IPS-NIHi7 (cell line): ENCODE results near the gene PLCL2.
A peak's percentile ranks its signal among the peaks of the same experiment; 100 is the strongest.
"Not testable (repeated sequence)": the region's sequence is repeated elsewhere in the genome, so short reads cannot be mapped to it uniquely, and the experiment has no call there.

Source experiments
- DNase-seq: peaks from one replicate; pipeline ENCODE4 v3.0.0; 2012; ENCODE audit warnings: mixed read lengths; ENCODE audit errors: extremely low spot score

Gene PLCL2

DNA sequence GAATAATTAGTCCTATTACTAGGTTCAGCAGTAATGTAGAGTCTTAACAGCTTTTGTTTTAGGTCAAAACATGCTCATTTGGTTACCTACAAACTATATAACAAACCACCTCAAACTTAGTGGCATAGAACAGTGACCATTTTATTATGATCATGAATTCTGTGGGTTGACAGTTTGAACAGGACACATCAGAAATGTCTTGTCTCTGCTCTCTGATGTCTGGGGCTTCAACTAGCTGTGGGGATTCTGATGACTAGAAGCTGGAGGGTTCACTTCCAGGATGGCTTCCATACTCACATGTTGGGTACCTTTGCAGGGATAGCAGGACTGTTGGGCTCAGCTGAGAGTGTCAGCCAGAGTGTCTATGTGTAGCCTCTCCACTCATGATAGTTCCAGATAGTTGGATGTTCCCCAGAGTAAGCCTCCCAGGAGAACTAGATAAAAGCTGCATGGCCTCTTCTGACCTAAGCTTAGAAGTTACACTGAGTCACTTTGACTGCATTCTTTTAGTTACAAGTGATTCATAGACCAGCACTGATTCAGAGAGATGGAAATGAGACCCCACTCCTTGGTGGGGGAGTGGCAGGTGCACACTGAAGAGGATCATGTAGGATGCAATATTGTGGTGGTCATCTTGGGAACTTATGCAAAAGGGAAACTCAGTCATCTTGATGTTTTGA lies 32.6 kb downstream of the PLCL2 start:
- no peak for DNase-seq

DNA sequence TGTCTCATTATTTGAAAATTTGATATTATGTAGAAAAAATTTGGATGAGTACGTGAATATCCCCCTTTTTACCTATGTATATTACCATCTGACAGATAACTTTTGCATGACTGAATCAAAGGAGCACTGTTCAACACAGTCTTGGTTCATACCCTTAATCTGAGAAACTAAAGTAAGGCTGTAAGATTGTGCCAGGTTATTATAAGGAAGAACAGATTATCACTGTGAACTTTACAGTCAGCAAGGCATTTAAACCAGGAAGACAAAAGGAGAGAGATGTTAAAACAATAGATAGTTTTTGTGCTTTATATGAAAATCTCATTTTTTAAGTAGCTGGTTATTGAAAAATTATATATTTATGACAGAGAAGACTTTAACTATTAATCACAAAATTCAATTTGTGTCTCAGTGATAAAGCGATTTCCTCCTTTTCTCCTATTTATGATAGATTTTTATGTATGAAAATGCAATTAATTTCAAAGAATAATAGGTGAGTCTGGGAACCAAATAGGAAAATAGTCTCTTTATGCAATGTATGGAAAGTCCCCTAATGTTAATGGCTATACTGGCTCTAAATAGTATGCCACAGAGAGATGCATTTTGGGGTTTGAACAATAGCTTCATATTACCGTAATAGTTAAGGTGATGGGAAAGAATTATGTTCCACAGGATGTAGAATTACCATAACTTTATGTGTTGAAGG lies 33.4 kb downstream of the PLCL2 start:
- no peak for DNase-seq

DNA sequence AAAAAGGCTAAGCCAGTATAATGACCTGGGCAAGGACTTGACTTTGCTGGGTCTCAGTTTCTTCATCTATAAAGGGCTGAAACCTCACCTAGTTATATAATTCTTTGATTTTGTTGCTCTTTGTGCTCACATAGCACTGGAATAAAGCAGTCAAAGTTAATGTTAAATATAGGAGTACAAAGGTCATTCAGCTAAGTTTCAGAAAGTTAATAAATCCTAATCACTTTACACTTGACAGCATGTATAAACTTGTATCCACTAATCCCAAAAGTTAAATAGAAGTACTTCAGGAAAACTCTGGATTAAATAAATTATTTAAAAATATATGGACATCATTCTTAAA lies 33.9 kb downstream of the PLCL2 start:
- DNase-seq, result no peak

DNA sequence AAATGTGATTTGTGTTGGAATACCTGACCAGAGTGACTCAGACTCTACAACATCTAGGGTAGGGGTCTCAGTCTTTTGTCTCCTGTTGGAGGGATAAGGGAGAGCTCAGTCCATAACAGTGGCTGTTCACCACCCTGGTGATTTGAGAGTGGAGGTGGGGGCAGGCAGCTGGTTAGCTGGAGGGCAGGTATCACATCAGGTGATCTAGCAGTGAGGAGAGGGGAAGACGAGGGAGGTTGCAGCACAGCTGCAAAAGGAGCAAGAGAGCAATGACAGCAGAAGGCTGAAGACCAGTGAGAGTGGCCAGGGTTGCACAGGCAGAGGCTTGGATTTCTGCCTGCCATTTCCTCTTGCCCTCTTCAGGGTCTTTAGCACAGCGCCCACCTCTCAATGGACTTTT lies 38.4 kb downstream of the PLCL2 start:
- peak; percentile 37 for DNase-seq

DNA sequence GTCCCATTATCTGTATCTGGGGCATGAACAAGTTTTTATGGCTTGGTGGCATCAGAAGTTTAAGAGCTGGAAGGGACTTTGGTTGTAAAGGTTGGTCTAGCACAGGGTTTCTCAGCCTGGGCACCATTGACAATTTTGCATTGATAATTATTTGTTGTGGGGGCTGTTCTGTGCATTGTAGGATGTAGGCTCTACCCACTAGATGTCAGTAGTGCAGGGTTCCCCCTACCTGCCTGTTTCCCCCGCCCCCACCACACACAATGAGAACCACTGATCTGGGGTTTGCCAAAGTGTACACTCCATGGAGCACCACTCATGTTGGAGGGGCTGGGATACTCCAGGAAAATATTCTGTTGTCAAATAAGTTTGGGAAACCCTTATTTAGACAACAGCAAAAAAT lies 42.7 kb downstream of the PLCL2 start:
- peak; percentile 36 for DNase-seq

DNA sequence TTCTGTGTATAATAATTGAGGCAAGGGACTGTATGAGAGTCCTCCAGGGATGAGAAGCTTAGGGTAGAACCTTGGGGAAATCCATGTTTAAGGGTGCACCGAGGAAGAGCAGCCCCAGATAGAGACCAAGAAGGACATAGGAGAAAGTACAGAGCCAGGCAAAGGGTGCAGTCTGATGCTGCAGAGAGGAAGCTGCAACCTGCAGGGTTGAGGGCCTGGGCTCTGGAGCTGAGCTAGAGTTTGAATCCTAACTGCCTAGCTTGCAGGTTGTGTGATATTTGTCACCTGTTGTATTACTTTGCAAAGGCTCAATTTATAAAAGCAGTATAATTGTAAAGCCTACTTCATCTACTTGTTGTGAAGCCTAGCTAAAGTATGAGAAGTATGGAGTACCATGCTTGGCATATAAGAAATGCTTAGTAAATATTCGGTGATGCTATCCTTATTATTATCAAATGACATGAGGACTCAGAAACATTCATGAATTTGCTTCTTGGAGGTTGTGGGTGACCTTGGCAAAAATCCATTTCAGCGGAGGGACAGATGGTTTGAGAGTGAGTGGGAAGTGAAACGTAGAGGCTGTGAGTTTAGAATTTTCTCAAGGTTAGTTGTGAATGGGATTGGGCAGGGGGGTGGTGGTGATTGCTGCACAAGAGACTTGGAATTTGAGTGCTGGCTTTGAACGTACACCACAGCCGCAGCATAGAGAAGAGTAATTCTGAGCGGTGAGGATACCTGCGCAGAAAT lies 43.8 kb downstream of the PLCL2 start:
- no peak for DNase-seq

DNA sequence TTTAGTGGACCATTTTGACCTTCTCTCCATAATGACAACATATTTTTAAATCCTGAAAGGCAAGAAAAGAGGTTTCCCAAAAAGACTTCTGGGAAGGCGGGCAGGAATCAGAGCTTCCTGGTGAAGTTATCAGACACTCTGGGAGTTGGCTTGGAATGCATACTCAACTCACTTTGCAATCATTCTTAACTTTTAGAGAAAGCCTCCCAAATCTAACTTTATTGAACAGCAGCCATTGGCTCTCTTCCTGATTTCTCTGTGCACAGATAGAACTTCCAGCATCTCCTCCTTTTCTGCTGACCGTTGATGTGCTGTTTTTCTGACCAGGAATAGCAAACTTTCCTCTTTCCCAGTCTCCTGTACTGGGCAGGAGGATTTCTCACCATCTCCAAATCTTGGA lies 44.6 kb downstream of the PLCL2 start:
- no peak for DNase-seq

DNA sequence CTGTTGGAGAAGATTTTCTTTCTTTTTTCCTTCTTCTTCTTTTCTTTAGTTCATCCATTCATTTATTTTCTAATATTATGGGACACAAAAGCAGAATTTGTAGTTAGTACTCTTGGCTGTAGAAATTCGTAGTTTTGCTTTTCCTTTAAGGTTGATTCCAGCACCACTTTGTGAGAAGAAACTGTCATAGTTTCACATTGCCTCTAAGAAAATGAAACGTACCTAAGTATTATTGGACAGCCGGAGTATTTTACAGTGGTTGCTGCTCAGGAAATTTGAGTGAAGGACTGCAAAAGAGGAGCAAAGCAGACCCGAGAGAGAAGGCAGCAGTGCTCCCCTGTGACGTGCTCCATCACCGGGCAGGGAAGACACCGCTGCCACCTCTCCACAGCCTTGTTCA lies 48.1 kb downstream of the PLCL2 start:
- no peak for DNase-seq

DNA sequence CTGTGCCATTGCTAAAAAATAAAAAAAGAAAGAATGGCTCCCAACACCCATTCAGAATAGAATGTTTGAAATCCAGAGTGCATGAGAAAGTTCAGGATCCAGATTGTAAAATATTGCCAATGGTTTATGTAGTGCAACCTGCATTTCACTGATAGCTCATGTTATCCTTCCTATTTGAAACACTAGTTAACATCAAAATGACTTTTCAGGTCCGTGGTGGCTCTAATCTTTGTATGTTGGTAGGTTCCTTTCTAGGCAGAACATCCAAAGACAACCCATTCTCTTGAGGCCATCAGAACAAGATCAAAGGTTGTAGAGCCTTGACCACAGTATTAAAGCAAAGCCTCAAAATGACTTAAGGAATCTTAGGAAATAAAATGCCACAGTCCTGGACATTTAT lies 51.0 kb downstream of the PLCL2 start:
- no peak for DNase-seq

DNA sequence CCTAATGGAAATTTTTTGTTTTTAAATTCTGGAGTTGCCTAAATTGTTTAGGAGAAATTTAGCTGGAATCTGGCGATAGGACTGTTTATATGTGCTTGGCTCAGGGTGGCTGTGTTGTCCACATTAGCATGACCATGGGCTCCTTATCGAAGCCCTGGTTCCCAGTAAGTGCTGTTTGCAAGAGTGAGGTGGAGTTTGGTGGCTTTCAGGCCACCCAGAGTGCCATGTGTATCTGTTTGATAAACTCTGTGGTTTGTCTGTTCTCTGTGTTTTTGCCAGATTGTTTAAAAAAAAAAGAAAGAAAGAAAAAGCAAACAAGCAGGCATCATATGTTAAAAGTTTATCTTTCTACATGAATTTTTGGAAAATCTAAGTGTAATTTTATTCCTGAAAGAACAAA lies 51.5 kb downstream of the PLCL2 start:
- DNase-seq, result no peak

DNA sequence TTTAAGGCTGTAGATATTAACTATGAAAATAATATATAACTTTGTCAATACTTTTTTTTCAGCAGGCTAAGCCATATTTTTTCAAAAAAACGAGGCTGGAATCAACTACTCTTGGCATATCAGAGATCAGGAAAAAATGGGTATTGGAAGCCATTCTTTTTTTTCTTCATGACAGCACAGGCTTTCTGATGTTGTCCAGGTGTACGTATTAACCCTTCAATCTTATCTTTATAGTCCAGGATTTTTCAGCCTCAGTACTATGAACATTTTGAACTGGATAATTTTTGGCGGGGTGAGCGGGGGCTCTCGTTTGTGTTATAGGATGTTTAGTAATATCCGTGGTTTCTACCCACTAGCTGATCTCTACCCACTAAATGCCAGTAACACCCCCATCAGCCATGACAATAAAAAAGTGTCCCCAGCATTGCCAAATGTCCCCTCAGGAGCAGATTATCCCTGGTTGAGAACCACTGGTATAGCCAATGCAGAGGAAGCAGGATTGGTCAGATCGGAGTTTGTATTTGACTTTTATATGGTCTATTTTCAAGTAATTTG lies 52.0 kb downstream of the PLCL2 start:
- no peak for DNase-seq

DNA sequence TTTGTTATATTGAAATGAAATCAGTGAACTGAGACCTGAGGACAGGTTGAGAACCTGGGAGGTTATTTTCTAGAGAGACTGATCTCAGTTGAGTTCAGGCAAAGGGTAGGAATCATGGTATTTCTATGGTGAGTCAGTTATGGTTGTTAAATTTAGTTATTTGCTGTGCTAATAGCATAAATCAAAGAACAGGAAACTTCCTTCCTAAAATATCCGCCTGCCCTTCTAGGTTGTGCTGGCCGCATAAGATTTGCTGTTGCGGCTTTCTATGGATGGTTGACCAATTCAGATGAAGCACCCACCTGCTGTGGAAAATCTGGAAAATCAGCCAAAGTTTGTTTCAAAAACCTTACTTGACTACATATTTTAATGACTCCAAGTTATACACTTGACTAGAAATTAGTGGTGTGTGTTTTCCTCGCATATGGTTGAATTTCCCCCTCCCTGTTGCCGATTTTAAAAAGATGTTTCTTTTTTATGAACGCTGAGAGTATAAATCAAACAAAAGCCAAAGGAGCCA lies 52.6 kb downstream of the PLCL2 start:
- no peak for DNase-seq

DNA sequence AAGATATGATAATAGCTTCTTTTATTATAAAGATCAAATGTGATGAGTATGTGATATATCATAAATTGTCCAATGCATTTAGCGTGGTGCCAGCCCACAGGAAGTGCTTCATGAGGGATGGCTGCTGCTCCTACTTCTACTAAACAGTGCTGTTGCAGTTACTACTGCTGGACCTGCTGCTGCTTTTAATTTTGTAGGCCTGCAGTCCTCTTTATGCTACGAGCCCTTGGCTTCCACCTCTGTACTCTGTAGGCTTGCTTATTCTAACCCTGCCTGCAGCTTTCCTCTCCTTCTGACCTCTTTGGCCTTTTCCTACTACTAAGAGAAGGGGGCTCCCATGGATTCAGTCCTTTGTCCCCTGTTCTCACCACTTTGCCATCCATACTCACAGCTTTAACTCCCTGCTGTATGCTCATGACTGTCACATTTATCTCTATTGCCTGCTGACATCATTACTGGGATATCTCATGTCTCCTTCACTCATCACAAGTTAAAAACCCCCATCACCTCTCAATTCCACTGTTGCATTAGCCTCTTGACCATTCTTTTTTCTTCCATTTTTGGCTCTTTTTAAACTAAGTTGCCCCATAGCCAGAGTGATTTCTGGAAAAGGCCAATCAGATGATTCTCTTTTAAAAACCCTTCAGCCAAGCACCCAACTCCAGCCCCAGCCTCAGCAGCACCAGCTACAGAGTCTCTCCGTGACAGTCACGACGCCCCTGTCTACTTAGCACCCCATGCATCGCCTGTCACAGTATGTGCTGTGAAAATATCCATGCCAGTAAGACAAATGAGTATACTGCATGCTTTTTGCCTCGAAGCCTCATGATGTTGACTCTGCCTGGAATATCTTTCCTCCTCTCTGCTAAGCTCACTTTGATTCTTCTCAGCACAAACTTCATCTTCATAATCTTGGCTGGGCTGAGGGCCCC lies 56.3 kb downstream of the PLCL2 start:
- no peak for DNase-seq

DNA sequence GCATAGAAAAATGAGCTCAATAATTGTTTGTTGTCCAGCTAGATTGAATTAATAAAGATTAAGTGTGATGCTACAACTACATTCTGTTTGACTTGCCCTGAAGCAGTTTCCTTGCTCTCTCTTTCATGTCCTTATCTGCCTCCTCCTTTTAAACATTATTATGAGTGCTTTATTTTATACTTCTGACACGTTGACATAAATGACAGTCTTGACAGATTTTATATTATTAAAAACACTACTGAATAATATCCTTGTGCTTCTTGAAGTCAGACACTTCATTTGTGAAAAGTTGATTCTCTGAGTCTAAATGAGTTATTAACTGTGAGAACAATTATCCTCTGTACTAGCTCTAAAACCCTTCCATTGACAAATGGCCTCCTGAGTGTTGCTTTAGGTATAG lies 58.2 kb downstream of the PLCL2 start:
- DNase-seq, result no peak

DNA sequence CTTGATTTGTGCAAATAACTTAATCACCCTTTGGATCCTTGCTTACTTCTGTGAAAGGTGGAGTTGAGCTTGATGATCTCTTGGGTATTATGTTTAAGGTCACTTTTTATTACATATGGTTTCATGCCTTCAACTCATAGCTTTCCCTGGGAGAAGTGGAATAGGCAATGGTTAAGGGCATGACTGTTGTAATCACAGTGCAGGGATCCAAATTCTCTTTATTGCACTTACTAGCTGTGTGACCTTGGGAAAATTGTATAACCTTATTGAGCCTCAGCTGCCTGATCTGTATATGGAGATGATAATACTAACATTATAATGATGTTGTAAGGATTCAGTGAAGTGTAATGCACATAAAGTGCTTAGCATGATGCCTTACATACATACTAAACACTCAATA lies 59.1 kb downstream of the PLCL2 start:
- DNase-seq, result no peak

DNA sequence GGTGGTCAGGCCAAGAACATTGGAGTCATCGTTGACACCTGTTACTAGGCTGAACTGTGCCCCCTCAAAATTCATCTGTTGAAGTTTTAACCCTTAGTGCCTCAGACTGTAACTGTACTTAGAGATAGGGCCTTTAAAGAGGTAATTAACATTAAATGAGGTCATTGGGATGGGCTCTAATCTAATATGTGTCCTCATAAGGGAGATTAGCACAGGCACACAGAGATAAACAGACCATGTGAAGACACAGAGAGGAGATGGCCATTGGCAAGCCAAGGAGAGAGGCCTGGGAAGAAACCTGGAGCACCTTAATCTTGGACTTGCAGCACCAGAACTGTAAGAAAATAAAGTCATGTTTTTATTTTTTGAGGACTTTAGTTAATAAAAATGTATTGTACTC lies 59.6 kb downstream of the PLCL2 start:
- no peak for DNase-seq

DNA sequence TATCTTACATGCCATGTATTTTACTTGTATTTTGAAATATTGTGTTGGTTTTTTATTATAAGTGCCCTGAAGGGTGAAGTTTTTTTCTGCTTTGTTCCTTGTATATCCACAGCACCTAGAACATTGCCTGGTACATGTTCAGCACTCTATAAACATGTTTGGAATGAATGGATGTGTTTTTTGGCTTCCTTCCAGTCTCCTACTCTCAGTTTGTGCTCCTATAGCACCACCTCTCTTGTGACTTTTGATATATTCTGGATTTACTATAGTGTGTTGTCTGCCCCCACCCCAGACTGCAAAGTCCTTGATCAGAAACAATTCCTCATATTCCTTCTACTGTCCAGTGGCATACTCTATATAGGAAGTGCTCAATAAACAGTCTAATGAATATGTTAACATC lies 60.6 kb downstream of the PLCL2 start:
- no peak for DNase-seq

DNA sequence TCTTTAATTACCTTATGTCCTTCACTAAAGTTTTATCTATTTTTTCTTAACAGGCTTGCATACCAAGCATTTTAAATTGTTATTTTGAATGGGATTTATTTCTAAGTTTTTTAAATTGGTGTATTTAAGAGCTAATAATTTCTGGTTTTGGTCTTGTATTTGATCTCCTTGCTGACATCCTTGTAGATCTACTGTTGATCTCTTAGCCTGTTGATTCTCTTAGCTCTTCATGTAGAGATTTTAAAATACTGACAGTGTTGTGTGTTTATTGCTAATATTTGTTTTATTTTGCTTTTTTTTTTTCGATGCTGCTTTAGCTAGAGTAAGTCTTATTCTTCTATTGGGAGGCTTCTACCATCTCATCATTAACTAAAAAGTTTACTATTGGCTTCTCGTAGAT lies 65.5 kb downstream of the PLCL2 start:
- no peak for DNase-seq

DNA sequence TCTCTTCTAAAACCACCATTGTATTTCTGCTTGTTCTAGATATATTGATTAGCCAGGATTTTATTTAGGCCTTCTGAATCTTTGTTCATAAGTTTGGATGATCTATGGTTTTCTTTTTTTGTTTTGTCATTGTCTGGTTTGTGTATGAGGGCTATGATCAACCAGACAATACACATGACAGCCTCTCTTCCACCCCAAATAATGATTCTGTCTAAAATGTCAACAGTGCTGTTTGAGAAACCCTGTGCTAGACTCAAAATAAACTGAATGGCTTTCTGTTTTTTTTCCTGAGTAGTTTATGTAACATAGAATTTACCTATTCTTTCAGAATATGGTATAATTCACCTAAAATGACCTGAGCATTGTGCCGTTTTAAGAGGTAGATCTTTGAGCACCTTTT lies 66.1 kb downstream of the PLCL2 start:
- DNase-seq, result no peak

DNA sequence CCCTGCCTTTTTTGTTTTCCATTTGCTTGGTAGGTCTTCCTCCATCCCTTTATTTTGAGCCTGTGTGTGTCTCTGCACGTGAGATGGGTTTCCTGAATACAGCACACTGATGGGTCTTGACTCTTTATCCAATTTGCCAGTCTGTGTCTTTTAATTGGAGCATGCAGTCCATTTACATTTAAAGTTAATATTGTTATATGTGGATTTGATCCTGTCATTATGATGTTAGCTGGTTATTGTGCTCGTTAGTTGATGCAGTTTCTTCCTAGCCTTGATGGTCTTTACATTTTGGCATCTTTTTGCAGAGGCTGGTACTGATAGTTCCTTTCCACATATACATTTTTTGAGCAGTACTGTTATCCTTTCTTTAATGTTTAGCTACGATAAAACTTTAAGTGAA lies 73.1 kb downstream of the PLCL2 start:
- not testable (repeated sequence) for DNase-seq

DNA sequence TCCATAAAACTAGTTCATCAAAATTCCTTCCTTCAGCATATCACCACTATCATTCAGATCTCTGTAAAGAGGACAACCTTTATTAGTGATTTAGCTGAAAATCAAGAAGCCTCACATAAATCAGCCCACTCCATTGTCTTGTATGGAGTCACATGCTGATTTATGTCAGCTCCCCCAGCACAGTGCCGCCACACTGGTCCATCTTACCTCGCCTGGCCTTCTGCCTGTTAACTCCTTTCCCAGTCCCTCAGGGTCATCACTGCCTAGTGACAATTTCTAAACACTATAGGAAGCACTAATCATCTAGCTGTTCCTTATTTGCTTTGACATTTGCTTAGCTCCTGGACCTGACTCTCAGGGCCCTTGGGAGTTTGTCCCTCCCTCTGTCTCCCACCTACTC lies 75.4 kb downstream of the PLCL2 start:
- DNase-seq, result no peak
